ENCODE results near the gene OR5M11. TPM values are rescaled to one million over a fixed set of nuclear protein-coding genes. Genes with fewer than 3 reads are reported as not detected.
"Not testable (repeated sequence)": the region's sequence is repeated elsewhere in the genome, so short reads cannot be mapped to it uniquely, and the experiment has no call there.

OR5M11 gene
- not detected in 2 replicates for total RNA-seq (2022)
- not detected for Bru-seq, nascent RNA
- BruChase-seq, experiment 1, labeled RNA remaining after a 6-hour chase = not detected
- not detected for BruChase-seq, experiment 2, labeled RNA remaining after a 2-hour chase
- long read RNA-seq = 0 reads

DNA sequence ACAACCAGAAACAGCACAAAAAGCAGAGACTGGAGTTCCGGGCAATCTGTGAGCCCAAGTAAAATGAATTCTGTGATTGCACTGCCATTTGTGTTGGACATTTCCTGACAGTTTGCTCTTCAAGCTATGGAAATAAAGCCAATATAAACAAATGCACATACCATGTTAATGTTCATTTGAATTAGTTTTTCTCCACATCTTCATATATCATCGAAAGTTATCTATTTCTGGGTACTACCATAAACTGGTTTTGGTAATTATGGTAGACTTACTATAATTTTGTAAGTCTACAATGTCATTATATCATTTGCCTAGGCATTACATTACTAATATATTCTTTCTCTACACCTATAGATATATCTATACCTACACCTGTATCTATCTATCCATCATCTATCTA lies at the start of gene OR5M11:
OR5M11 (minus strand) TSS at position 101 of the 400 bp plus-strand sequence; CDS start at position 101, 0 bp downstream.
- H3K27ac Mint-ChIP-seq (ENCODE audit: low read depth, unreplicated experiment) = no peak within 1 kb of the TSS
- POLR2A ChIA-PET = no interaction called here
- no peaks in the 10 kb centered on the region for H3K4me1 Mint-ChIP-seq (ENCODE audit: insufficient read depth, unreplicated experiment)
- CTCF ChIA-PET = no interaction called here
- H3K27me3 Mint-ChIP-seq (ENCODE audit: insufficient read depth, unreplicated experiment) = no peaks in the 10 kb centered on the region
- H3K4me3 Mint-ChIP-seq (ENCODE audit: unreplicated experiment) = no peak within 1 kb of the TSS
- TF ChIP-seq, protein P1, sequence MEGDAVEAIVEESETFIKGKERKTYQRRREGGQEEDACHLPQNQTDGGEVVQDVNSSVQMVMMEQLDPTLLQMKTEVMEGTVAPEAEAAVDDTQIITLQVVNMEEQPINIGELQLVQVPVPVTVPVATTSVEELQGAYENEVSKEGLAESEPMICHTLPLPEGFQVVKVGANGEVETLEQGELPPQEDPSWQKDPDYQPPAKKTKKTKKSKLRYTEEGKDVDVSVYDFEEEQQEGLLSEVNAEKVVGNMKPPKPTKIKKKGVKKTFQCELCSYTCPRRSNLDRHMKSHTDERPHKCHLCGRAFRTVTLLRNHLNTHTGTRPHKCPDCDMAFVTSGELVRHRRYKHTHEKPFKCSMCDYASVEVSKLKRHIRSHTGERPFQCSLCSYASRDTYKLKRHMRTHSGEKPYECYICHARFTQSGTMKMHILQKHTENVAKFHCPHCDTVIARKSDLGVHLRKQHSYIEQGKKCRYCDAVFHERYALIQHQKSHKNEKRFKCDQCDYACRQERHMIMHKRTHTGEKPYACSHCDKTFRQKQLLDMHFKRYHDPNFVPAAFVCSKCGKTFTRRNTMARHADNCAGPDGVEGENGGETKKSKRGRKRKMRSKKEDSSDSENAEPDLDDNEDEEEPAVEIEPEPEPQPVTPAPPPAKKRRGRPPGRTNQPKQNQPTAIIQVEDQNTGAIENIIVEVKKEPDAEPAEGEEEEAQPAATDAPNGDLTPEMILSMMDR (IDR thresholded peaks at IDR 0.05; ENCODE audit: unreplicated experiment) = no peak
- intact Hi-C loops (cut with micrococcal nuclease) = no loop called here
- no peaks in the 10 kb centered on the region for H3K36me3 Mint-ChIP-seq (ENCODE audit: insufficient read depth, unreplicated experiment)
- H3K9me3 Mint-ChIP-seq (ENCODE audit: unreplicated experiment) = peaks cover 26% of the 10 kb centered on the region
- BruUV-seq (replicated peaks) = no TSS peak
- no peak for DNase-seq (ENCODE audit: unreplicated experiment)

DNA sequence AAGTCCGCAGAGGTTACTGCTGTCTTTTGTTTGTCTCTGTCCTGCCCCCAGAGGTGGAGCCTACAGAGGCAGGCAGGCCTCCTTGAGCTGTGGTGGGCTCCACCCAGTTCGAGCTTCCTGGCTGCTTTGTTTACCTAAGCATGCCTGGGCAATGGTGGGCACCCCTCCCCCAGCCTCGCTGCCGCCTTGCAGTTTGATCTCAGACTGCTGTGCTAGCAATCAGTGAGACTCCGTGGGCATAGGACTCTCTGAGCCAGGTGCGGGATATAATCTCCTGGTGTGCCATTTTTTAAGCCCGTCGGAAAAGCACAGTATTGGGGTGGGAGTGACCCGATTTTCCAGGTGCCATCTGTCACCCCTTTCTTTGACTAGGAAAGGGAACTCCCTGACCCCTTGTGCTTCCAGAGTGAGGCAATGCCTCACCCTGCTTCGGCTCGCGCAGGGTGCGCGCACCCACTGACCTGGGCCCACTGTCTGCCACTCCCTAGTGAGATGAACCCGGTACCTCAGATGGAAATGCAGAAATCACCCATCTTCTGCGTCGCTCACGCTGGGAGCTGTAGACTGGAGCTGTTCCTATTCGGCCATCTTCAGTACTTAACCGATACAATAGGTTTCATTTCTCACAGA lies 49.1 kb upstream of the OR5M11 start:
- H3K27me3 Mint-ChIP-seq (ENCODE audit: insufficient read depth, unreplicated experiment); POLR2A ChIA-PET; BruUV-seq (replicated peaks); H3K9me3 Mint-ChIP-seq (ENCODE audit: unreplicated experiment); intact Hi-C loops (cut with micrococcal nuclease); H3K36me3 Mint-ChIP-seq (ENCODE audit: insufficient read depth, unreplicated experiment); H3K27ac Mint-ChIP-seq (ENCODE audit: low read depth, unreplicated experiment); H3K4me3 Mint-ChIP-seq (ENCODE audit: unreplicated experiment); H3K4me1 Mint-ChIP-seq (ENCODE audit: insufficient read depth, unreplicated experiment); DNase-seq (ENCODE audit: unreplicated experiment): not testable (repeated sequence)
- CTCF ChIA-PET = interaction anchor here (0.6 kb wide), 1 partner anchor 33 kb away, joined by 3 read pairs; no protein-coding TSS in a partner anchor

DNA sequence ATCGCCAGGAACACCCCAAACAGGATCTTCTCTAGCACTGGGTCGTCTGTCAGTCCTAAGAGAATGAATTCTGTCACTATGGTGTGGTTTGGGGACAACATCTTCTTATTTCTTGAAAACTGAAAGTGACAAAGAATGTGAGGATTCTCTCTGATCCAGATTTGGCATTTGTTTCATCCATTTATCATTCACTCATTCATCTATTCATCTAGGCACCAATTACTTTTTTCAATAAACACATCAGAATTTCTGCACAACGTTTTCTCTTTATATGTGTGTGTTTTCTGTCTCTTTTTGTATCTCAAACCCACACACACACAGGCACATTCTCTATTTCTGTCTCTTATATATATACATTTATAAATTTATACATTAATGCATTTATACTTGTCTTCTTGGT lies 34.6 kb upstream of the OR5M11 start, which contains the start of gene OR5M10:
OR5M10 (minus strand) TSS at position 101 of the 400 bp plus-strand sequence; CDS start at position 101, 0 bp downstream.
- H3K4me3 Mint-ChIP-seq (ENCODE audit: unreplicated experiment) = no peak within 1 kb of the TSS
- BruUV-seq (replicated peaks) = no TSS peak
- no peaks in the 10 kb centered on the region for H3K36me3 Mint-ChIP-seq (ENCODE audit: insufficient read depth, unreplicated experiment)
- no peaks in the 10 kb centered on the region for H3K4me1 Mint-ChIP-seq (ENCODE audit: insufficient read depth, unreplicated experiment)
- intact Hi-C loops (cut with micrococcal nuclease) = no loop called here
- POLR2A ChIA-PET = no interaction called here
- no peak for DNase-seq (ENCODE audit: unreplicated experiment)
- H3K9me3 Mint-ChIP-seq (ENCODE audit: unreplicated experiment) = no peaks in the 10 kb centered on the region
- H3K27me3 Mint-ChIP-seq (ENCODE audit: insufficient read depth, unreplicated experiment) = no peaks in the 10 kb centered on the region
- H3K27ac Mint-ChIP-seq (ENCODE audit: low read depth, unreplicated experiment) = no peak within 1 kb of the TSS
- TF ChIP-seq, protein P1 (IDR thresholded peaks at IDR 0.05; ENCODE audit: unreplicated experiment) = no peak
- CTCF ChIA-PET = no interaction called here

DNA sequence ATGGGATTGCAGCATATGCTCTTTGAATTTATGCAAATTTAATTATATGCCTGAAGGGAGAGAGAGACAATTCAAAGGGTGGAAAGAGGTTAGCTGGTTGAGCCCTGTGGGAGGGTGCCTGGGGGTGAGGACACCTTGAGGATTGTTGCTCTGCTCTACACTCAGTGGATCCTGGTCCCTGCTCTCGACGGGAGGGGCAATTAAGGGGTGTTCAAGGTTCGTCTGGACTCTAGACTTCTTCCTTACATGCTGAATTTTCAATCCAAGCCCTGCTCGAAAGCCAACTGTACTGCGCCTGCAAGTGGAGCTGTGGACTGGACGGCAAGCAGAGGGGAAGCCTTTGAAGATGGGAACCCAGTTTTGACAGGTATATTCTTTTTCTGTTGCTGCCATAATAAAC lies 15.5 kb upstream of the OR5M11 start:
- TF ChIP-seq, protein P1 (IDR thresholded peaks at IDR 0.05; ENCODE audit: unreplicated experiment) = no peak
- POLR2A ChIA-PET = no interaction called here
- H3K36me3 Mint-ChIP-seq (ENCODE audit: insufficient read depth, unreplicated experiment) = no peaks in the 10 kb centered on the region

DNA sequence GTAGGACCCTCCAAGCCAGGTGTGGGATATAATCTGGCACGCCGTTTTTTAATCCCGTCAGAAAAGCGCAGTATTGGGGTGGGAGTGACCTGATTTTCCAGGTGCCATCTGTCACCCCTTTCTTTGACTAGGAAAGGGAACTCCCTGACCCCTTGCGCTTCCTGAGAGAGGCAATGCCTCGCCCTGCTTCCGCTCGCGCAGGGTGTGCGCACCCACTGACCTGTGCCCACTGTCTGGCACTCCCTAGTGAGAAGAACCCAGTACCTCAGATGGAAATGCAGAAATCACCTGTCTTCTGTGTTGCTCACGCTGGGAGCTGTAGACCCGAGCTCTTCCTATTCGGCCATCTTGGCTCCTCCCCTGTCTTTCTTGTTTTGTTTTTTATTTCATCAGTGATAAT lies 11.6 kb upstream of the OR5M11 start:
- H3K4me1 Mint-ChIP-seq (ENCODE audit: insufficient read depth, unreplicated experiment); CTCF ChIA-PET; BruUV-seq (replicated peaks); intact Hi-C loops (cut with micrococcal nuclease); H3K4me3 Mint-ChIP-seq (ENCODE audit: unreplicated experiment); H3K27me3 Mint-ChIP-seq (ENCODE audit: insufficient read depth, unreplicated experiment); H3K36me3 Mint-ChIP-seq (ENCODE audit: insufficient read depth, unreplicated experiment); DNase-seq (ENCODE audit: unreplicated experiment); H3K27ac Mint-ChIP-seq (ENCODE audit: low read depth, unreplicated experiment): not testable (repeated sequence)
- peaks cover 25% of the 10 kb centered on the region for H3K9me3 Mint-ChIP-seq (ENCODE audit: unreplicated experiment)
- POLR2A ChIA-PET = interaction anchor here (0.6 kb wide), 1 partner anchor 1243 kb away, joined by 3 read pairs; no protein-coding TSS in a partner anchor

More for the DNA sequence above, 15.5 kb upstream of the OR5M11 start:
- BruUV-seq (replicated peaks) = no TSS peak
- H3K27ac Mint-ChIP-seq (ENCODE audit: low read depth, unreplicated experiment) = no peak overlapping the region
- H3K9me3 Mint-ChIP-seq (ENCODE audit: unreplicated experiment) = peaks cover 26% of the 10 kb centered on the region
- no peaks in the 10 kb centered on the region for H3K4me1 Mint-ChIP-seq (ENCODE audit: insufficient read depth, unreplicated experiment)
- DNase-seq (ENCODE audit: unreplicated experiment) = no peak
- no peaks in the 10 kb centered on the region for H3K27me3 Mint-ChIP-seq (ENCODE audit: insufficient read depth, unreplicated experiment)
- H3K4me3 Mint-ChIP-seq (ENCODE audit: unreplicated experiment) = no peak overlapping the region
- intact Hi-C loops (cut with micrococcal nuclease) = no loop called here
- CTCF ChIA-PET = no interaction called here
